Naive thymus-derived CD8-positive, alpha-beta T cell (primary cell): Measurements from ENCODE around the gene MGAT4C. TPM values are rescaled to one million over a fixed set of nuclear protein-coding genes. Genes with fewer than 3 reads are reported as not detected.

Experiments used
- ATAC-seq, 2 donors: fragments of 150-1000 bp; cut with Tn5 transposase in 1 of 2; sonication (Bioruptor Pico), chemical (Tn5 transposase) in 1 of 2; 1 replicate in 1 of 2; 2 replicates in 1 of 2; pipeline ENCODE4 v1.10.0; 2021; ENCODE audit warnings: mild to moderate bottlenecking in 2 of 2, moderate library complexity in 2 of 2
- POLR2A ChIA-PET: fragments of 350-600 bp; sonication (Branson Sonifier 250); formaldehyde crosslinking; loops from one replicate; lab custom pipeline; 2021; ENCODE audit warnings: antibody characterized with exemption; lab: Charles Lee
- DNase-seq, 10 donors: peaks; one replicate each; pipeline versions ENCODE4 v3.0.0 to v3.0.0-alpha.2; 2020 to 2022
- H3K27ac Mint-ChIP-seq, 10 donors: one replicate each; pipeline ENCODE4 v1.8.0; 2020 to 2022; ENCODE audit warnings: mild to moderate bottlenecking in 10 of 10, mixed read lengths in 10 of 10, moderate library complexity in 4 of 10, inconsistent platforms in 1 of 10
- H3K27me3 Mint-ChIP-seq, 5 donors: one replicate each; pipeline ENCODE4 v1.8.0; 2021 to 2022; ENCODE audit warnings: mixed read lengths in 5 of 5
- H3K36me3 Mint-ChIP-seq, 3 donors: one replicate each; pipeline ENCODE4 v1.8.0; 2020 to 2022; ENCODE audit warnings: mixed read lengths in 3 of 3, mild to moderate bottlenecking in 2 of 3, inconsistent platforms in 1 of 3
- H3K4me1 Mint-ChIP-seq, 4 donors: one replicate each; pipeline ENCODE4 v1.8.0; 2021 to 2022; ENCODE audit warnings: mixed read lengths in 4 of 4
- H3K4me3 Mint-ChIP-seq, 10 donors: one replicate each; pipeline ENCODE4 v1.8.0; 2020 to 2022; ENCODE audit warnings: mild to moderate bottlenecking in 10 of 10, mixed read lengths in 10 of 10, moderate library complexity in 6 of 10, inconsistent platforms in 1 of 10
- H3K9me3 Mint-ChIP-seq, 9 donors: one replicate each; pipeline ENCODE4 v1.8.0; 2020 to 2022; ENCODE audit warnings: mixed read lengths in 9 of 9, mild to moderate bottlenecking in 3 of 9, inconsistent platforms in 1 of 9, moderate library complexity in 1 of 9
- polyA plus RNA-seq, 3 donors: library from polyadenylated mRNA; unstranded; fragments of 300-500 nt; fragmentation: Illumina TruSeq; gene quantifications; one replicate each; pipeline ENCODE4 v1.2.3, GENCODE V29; 2021
- total RNA-seq, 8 experiments: library from RNA in 2 of 8; stranded (reverse) in 2 of 8; gene quantifications; one replicate each; pipeline ENCODE4 v1.2.3 and lab custom pipeline; 2021 to 2026

The MGAT4C gene
- total and polyA plus RNA-seq, 5 experiments from 2014 or later, result not detected

DNA sequence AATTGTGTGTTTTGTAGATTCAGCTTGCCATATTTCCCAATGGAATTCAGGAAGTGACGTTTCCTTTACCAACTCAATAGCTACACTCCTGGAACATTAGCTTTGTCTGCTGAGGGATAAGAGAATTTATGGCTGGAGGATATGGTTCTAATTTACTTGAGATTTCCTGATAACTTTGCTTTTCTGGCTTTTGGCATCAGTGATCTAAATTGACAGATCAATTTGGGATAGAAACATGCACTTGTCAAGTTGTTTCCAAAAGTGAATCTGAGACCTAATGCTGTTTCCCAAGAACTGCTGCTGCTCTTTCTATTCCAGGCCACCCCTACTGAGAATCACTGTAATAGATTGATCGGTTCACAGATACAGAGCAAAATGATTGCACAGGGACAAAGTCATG lies 43.2 kb downstream of the MGAT4C start:
- POLR2A ChIA-PET, result no interaction called here
- DNase-seq, result no peak

DNA sequence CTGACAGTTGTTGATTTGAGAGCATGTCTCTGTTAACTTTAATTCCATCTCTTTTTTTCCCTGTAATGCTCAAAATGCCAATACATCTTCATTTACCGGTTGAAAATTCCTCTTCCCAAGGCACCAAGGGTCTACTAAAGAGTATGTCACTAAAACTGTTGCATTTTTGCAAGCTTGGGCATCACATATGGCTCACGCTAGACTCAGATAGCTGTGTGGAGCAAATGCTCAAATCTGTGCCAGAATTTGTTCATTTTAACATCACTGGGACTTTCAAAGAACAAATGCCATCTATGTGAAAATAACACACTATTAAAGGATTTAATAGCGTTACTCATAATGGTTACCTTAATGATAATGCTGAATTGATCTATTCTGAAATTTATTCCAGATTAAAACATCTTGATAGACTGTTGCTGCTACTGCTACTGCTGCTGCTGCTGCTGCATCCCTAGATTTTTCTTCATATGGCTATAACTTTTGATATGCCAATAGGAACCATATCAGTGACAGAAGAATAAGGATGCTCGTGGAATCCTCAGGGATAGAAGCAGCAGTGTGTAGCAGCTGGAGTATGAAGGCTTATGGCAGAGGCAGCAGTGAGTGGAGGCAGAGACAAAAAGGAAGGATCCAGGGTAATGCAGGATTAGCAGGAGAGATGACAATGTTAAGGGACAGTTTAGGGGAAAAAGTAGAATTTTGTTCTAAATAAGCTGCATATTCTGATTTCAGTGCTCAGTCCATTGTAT lies 57.3 kb downstream of the MGAT4C start:
- Mint-ChIP-seq H3K4me3 (no peak overlapping the region), H3K9me3 (peaks cover 0 to 7% (median 0%) of the 10 kb centered on the region in 9 donors), H3K4me1 (no peaks in the 10 kb centered on the region), H3K27ac (no peak overlapping the region), H3K36me3 (no peaks in the 10 kb centered on the region), H3K27me3 (no peaks in the 10 kb centered on the region)
- DNase-seq (no peak), ATAC-seq (no peak)
- POLR2A ChIA-PET, result no interaction called here

More for the DNA sequence above, 43.2 kb downstream of the MGAT4C start:
- H3K27ac Mint-ChIP-seq, result no peak overlapping the region
- H3K4me1 Mint-ChIP-seq, result no peaks in the 10 kb centered on the region
- no peak for ATAC-seq
- no peaks in the 10 kb centered on the region for H3K36me3 Mint-ChIP-seq
- no peaks in the 10 kb centered on the region for H3K27me3 Mint-ChIP-seq
- H3K4me3 Mint-ChIP-seq, result no peak overlapping the region
- H3K9me3 Mint-ChIP-seq, result peaks cover 0 to 13% (median 2%) of the 10 kb centered on the region in 9 donors

DNA sequence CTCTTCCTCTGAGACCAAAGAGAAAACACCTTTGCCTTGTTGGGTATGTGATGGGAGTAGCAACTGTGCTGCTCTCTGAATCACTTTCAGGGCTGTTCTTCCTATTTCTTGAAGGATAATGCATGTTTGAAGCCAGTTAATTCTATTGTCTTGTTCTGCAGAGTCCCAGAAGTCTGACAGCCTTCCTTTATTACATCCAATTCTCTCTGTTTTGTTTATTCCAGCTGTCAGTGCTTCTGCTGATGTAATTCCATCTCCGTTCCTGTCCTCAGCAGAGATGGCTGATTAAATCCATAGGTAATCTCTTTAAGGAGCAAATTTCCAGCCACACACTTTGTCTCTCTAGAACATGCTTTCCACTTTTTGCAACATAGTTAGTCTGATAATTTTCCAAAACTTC lies 59.7 kb downstream of the MGAT4C start:
- ATAC-seq (no peak), DNase-seq (no peak)
- Mint-ChIP-seq H3K36me3 (no peaks in the 10 kb centered on the region), H3K4me1 (no peaks in the 10 kb centered on the region), H3K27me3 (no peaks in the 10 kb centered on the region), H3K4me3 (no peak overlapping the region), H3K27ac (no peak overlapping the region), H3K9me3 (peaks cover 0 to 12% (median 0%) of the 10 kb centered on the region in 9 donors)
- POLR2A ChIA-PET, result no interaction called here

DNA sequence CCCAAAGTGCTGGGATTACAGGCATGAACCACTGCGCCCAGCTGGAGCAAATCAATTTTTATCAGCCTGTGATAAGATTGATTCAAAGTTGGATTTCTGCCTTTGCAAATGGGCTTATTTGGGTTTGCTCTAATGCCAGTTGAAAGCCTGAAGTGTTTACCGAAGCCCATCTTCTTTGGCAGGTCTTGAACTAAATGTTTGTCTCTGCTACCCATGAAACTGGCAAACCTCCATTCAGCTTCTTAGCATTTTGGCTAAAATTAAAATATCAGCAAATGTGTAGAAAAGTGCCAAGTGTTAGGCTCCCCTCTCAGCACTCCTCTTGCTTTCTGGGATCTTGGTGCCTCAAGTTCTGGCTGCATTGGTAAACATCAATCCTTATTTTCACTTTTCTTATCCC lies 61.5 kb downstream of the MGAT4C start:
- H3K36me3 Mint-ChIP-seq, result no peaks in the 10 kb centered on the region
- POLR2A ChIA-PET, result no interaction called here
- peaks cover 0 to 12% (median 0%) of the 10 kb centered on the region in 9 donors for H3K9me3 Mint-ChIP-seq
- H3K4me1 Mint-ChIP-seq, result no peaks in the 10 kb centered on the region
- ATAC-seq, result no peak
- no peaks in the 10 kb centered on the region for H3K27me3 Mint-ChIP-seq
- DNase-seq, result no peak
- H3K27ac Mint-ChIP-seq, result no peak overlapping the region
- H3K4me3 Mint-ChIP-seq, result no peak overlapping the region

DNA sequence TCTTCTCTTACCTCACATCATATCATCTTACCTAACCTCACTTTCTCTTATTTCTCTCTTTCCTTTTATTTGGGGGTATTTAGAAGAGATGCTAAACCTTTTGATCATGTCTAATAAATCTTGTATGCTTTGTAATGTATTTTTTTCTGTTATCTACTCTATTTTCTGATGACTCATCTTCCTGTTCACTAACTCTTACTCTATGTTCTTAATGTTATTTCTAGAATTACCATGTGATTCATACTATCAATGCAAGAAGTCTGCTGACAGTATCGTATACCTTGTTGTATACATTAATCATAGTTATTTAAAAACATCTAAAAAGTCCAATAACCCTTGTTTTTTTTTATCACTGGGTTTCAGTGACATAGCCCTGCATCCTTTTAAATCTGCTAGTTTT lies 62.3 kb downstream of the MGAT4C start:
- no peaks in the 10 kb centered on the region for H3K27me3 Mint-ChIP-seq
- no peak overlapping the region for H3K4me3 Mint-ChIP-seq
- ATAC-seq (no peak), DNase-seq (no peak)
- no peaks in the 10 kb centered on the region for H3K36me3 Mint-ChIP-seq
- peaks cover 0 to 12% (median 0%) of the 10 kb centered on the region in 9 donors for H3K9me3 Mint-ChIP-seq
- H3K4me1 Mint-ChIP-seq, result no peaks in the 10 kb centered on the region
- no peak overlapping the region for H3K27ac Mint-ChIP-seq
- POLR2A ChIA-PET, result no interaction called here

DNA sequence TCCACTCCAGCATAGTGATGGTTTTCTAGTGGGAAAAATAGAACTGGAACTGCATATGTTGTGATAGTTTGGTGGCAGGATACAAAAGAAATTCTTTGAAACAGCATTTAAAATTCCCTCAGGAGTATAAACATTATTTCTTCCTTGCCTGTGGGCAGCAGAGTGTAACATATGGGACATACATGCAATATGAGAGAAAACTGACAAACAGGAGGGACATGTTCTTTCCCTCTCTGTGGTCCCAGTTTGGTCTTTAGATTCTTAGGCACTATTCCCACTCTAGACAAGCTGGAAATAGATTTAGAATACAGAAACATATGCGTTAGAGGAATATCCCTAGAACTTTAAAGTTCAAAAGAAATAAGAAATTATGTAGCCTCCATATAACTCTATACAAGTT lies 68.0 kb downstream of the MGAT4C start:
- Mint-ChIP-seq H3K27ac (no peak overlapping the region), H3K4me1 (no peaks in the 10 kb centered on the region), H3K36me3 (no peaks in the 10 kb centered on the region), H3K4me3 (no peak overlapping the region), H3K9me3 (peaks cover 0 to 17% (median 0%) of the 10 kb centered on the region in 9 donors), H3K27me3 (no peaks in the 10 kb centered on the region)
- POLR2A ChIA-PET, result no interaction called here
- no peak for DNase-seq
- ATAC-seq, result no peak

DNA sequence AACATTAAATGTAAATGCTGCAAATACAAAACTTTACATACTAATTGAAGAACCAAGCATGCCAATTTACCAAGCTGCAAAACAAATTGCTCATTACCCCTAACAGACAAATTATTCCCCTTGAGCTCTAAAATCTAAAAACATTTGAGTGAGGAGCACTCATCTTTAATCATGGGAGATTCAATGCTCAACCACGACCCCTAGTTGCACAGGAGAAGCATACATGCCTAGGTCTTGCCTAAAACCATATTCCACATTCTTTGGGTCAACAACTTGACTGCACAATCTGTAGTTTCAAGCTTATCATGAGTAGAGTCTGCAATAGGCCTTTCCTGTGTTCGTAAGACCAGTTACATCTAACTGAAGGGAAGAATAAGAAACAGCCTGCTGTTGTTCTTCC lies 69.7 kb downstream of the MGAT4C start:
- ATAC-seq (no peak), DNase-seq (no peak)
- H3K27me3 Mint-ChIP-seq, result no peaks in the 10 kb centered on the region
- H3K4me3 Mint-ChIP-seq, result no peak overlapping the region
- POLR2A ChIA-PET, result no interaction called here
- H3K4me1 Mint-ChIP-seq, result no peaks in the 10 kb centered on the region
- H3K27ac Mint-ChIP-seq, result no peak overlapping the region
- no peaks in the 10 kb centered on the region for H3K36me3 Mint-ChIP-seq
- peaks cover 0 to 10% (median 3%) of the 10 kb centered on the region in 9 donors for H3K9me3 Mint-ChIP-seq

DNA sequence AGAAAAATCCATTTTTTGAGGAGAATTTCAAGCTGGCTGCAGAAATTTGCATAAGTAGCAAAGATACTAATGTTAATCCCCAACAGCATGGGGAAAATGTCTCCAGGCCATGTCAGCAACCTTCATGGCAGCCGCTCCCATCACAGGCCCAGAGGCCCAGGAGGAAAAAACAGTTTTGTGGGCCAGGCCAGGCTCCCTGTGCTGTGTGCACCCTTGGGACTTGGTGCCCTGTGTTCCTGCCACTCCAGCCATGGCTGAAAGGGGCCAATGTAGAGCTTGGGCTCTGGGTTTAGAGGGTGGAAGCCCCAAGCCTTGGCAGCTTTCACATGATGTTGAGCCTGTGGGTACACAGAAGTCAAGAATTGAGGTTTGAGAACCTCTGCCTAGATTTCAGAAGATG lies 76.3 kb downstream of the MGAT4C start:
- ATAC-seq, result no peak
- Mint-ChIP-seq H3K4me1 (no peaks in the 10 kb centered on the region), H3K9me3 (peaks cover 1 to 10% (median 7%) of the 10 kb centered on the region in 9 donors), H3K4me3 (no peak overlapping the region), H3K36me3 (no peaks in the 10 kb centered on the region), H3K27ac (no peak overlapping the region), H3K27me3 (no peaks in the 10 kb centered on the region)
- DNase-seq, result no peak
- POLR2A ChIA-PET, result no interaction called here

DNA sequence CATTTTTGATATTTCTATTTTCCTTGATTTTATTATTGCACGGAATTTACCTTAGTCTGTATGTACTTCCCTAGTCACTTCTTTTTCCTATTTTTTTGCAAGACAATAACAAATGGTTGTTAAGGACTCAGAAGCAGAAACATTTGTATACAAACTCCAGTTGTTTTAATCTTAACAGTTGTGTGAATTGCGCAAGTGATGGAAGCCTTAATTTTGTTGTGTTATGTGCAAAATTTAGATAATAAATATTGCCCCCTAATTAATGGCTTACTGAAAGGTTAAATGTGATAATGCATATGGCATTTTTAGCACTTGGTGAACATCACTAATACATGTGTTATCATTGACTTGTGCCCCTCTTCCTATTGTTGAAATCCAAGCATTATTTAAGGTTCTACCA lies 82.0 kb downstream of the MGAT4C start:
- H3K27me3 Mint-ChIP-seq, result no peaks in the 10 kb centered on the region
- H3K36me3 Mint-ChIP-seq, result no peaks in the 10 kb centered on the region
- no peak for DNase-seq
- no peaks in the 10 kb centered on the region for H3K4me1 Mint-ChIP-seq
- H3K9me3 Mint-ChIP-seq, result peaks cover 0 to 5% (median 1%) of the 10 kb centered on the region in 9 donors
- no peak overlapping the region for H3K27ac Mint-ChIP-seq
- H3K4me3 Mint-ChIP-seq, result no peak overlapping the region
- ATAC-seq, result no peak
- POLR2A ChIA-PET, result no interaction called here

DNA sequence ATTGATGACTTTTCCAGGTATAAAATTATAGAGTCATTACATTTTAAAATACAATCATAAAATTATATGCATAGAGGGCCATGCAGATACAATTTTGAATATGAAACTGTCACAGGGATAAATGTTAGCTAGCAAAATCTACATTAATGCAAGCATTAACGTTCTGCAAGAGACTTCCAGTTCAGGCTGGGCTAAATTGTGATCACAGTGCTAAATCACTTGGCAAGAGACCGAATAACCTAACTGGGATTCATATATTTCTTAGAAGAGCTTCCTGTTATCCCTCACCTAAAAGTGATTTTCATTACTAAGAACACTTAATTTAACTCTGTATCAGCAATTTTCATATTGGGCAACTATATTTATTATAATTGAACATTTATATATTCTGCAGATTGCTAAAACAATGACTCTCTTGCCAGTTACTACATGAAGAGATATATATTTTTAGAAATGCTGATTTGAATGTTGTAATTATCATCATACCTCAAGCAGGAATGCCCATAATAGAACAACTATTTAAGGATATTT lies 83.2 kb downstream of the MGAT4C start:
- no peak overlapping the region for H3K27ac Mint-ChIP-seq
- no peak for ATAC-seq
- no peak for DNase-seq
- no peaks in the 10 kb centered on the region for H3K36me3 Mint-ChIP-seq
- no peak overlapping the region for H3K4me3 Mint-ChIP-seq
- no peaks in the 10 kb centered on the region for H3K27me3 Mint-ChIP-seq
- H3K4me1 Mint-ChIP-seq, result no peaks in the 10 kb centered on the region
- POLR2A ChIA-PET, result no interaction called here
- peaks cover 0 to 4% (median 0%) of the 10 kb centered on the region in 9 donors for H3K9me3 Mint-ChIP-seq

DNA sequence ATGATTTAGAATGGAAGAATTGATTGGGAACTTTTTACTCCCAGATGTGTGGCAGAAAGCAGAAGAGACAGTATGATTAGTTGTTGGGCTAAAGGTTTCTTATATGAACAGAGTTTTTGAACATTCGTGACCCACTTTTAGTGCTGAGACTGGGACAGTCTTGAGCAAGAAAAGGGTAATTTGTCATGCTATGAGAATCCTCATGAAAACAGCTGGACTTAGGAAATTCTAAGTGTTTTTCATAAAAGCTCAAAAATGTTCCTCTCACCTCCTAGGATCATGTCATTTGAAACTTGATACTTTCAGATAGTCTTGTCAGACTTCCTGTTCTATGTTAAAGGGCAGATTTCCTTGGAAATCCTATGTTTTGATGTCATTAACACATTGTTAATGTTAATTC lies 86.1 kb downstream of the MGAT4C start:
- POLR2A ChIA-PET, result no interaction called here
- Mint-ChIP-seq H3K9me3 (peaks cover 0 to 3% (median 0%) of the 10 kb centered on the region in 9 donors), H3K27me3 (no peaks in the 10 kb centered on the region), H3K4me1 (no peaks in the 10 kb centered on the region), H3K4me3 (no peak overlapping the region), H3K27ac (no peak overlapping the region), H3K36me3 (no peaks in the 10 kb centered on the region)
- DNase-seq (no peak), ATAC-seq (no peak)

DNA sequence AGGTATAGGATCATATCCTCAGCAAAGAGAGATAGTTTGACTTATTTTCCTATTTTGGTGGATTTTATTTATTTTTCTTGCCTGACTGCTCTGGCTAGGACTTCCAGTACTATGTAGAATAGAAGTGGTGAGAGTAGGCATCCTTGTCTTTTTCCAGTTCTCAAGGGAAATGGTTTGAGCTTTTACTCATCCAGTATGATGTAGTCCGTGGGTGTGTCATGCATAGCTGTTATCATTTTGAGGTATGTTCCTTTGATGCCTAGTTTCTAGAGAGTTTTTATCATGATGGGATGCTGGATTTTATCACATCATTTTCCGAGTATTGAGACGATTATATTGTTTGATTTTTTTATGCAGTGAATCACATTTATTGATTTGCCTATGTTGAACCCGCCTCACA lies 97.2 kb downstream of the MGAT4C start:
- no peak overlapping the region for H3K4me3 Mint-ChIP-seq
- no peaks in the 10 kb centered on the region for H3K27me3 Mint-ChIP-seq
- POLR2A ChIA-PET, result no interaction called here
- H3K36me3 Mint-ChIP-seq, result no peaks in the 10 kb centered on the region
- ATAC-seq (no peak), DNase-seq (no peak)
- no peaks in the 10 kb centered on the region for H3K4me1 Mint-ChIP-seq
- peaks cover 0 to 17% (median 3%) of the 10 kb centered on the region in 9 donors for H3K9me3 Mint-ChIP-seq
- no peak overlapping the region for H3K27ac Mint-ChIP-seq

DNA sequence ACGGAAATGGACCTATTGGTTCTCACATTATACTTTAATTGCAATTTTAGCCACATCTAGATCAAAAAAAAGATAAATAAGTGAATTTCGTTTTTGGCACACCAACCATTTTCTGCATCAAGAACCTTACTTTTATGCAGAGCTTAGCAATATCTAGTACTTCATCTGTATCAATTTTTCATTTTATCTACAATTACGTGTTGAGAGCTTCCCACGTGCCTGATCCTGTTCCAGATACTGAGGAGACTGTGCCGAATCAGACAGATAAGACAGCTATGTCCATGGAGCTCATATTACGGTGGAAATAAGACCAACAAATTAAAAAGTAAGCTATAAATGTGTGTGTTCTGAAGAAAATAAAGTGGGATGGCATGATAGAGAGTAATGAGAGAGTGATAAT lies 101.6 kb downstream of the MGAT4C start:
- Mint-ChIP-seq H3K4me1 (no peaks in the 10 kb centered on the region), H3K9me3 (peaks cover 0 to 16% (median 4%) of the 10 kb centered on the region in 9 donors), H3K27ac (no peak overlapping the region), H3K36me3 (no peaks in the 10 kb centered on the region), H3K4me3 (no peak overlapping the region), H3K27me3 (no peaks in the 10 kb centered on the region)
- no peak for ATAC-seq
- no peak for DNase-seq
- POLR2A ChIA-PET, result no interaction called here

DNA sequence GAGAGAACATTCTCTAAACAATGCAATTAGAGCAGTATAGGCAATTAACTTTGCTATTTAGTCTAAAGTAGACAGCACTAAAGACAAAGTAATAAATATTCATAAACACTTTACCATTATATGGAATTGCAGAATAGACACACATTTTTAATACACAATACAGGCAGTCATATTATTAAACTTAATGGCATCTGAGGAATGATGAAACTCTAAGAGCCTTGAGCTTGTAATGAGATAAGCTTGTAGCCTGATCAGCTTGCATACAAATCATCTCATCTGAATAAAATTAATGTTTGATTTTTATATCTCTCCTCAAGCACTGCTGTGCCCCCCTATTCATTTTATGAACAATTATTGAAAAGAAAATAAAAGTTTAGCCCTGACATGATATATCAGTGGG lies 107.6 kb downstream of the MGAT4C start:
- Mint-ChIP-seq H3K9me3 (peaks cover 0 to 16% (median 3%) of the 10 kb centered on the region in 9 donors), H3K27me3 (peaks cover 0 to 3% (median 0%) of the 10 kb centered on the region in 5 donors), H3K36me3 (no peaks in the 10 kb centered on the region), H3K27ac (no peak overlapping the region), H3K4me1 (no peaks in the 10 kb centered on the region), H3K4me3 (no peak overlapping the region)
- no peak for ATAC-seq
- POLR2A ChIA-PET, result no interaction called here
- no peak for DNase-seq
